ENCODE results near the gene SCN1A.
A peak's percentile ranks its signal among the peaks of the same experiment; 100 is the strongest.

Gene SCN1A

DNA sequence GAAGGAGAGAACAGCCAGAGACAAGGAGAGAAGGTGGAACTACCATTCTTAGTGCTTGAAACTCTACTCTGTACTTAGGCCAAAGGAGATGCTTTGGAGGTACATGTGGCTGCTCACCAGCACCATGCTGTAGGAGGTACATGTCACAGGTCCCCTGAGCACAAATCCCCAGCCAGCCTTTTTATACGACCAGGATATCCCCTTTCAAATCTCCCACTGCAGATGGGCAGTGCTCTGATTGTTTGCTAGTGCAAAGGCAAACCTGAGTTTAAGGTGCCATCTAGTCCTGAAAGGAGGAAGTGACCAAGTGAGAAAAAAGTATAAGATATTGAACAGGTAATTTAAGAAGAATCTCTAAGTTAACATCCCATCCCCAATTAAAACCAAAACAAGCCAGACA lies 157.2 kb downstream of the SCN1A start:
- Histone ChIP-seq H3K27ac (ENCODE audit: low read length) (no peak overlapping the region), H3K27me3 (ENCODE audit: low read depth, low read length) (no peaks in the 10 kb centered on the region), H3K36me3 (ENCODE audit: control insufficient read depth in 1 of 2, insufficient read depth in 2 of 2, low read length in 2 of 2) (no peaks in the 10 kb centered on the region), H3K4me1 (ENCODE audit: control insufficient read depth in 1 of 2, insufficient read depth in 2 of 2, low read length in 2 of 2) (no peaks in the 10 kb centered on the region), H3K4me3 (ENCODE audit: low read depth in 1 of 2, low read length in 2 of 2) (no peak overlapping the region), H3K9me3 (ENCODE audit: control insufficient read depth in 1 of 2, low read length in 2 of 2) (no peaks in the 10 kb centered on the region)

DNA sequence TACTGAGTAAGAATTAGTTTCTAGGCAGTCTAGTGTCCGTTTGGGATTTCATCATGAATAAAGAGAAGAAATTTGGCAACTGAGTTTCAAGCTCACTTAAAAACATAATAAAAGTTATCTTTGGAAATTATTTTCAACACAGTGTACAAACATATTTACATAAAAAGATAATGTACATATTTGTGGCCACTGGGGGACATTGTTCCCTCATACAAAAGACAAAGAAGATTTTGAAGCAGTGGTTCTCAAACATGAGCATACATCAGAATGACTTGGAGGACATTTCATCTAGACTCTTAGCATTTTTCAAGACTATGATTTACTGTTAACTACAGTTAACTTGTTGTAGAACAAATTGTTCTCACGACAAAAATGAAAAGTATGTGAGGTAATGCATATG lies 158.6 kb downstream of the SCN1A start:
- H3K4me1 ChIP-seq (ENCODE audit: control insufficient read depth in 1 of 2, insufficient read depth in 2 of 2, low read length in 2 of 2), result no peaks in the 10 kb centered on the region
- no peak overlapping the region for H3K27ac ChIP-seq (ENCODE audit: low read length)
- no peaks in the 10 kb centered on the region for H3K36me3 ChIP-seq (ENCODE audit: control insufficient read depth in 1 of 2, insufficient read depth in 2 of 2, low read length in 2 of 2)
- H3K4me3 ChIP-seq (ENCODE audit: low read depth in 1 of 2, low read length in 2 of 2), result no peak overlapping the region
- H3K27me3 ChIP-seq (ENCODE audit: low read depth, low read length), result no peaks in the 10 kb centered on the region
- H3K9me3 ChIP-seq (ENCODE audit: control insufficient read depth in 1 of 2, low read length in 2 of 2), result no peaks in the 10 kb centered on the region

DNA sequence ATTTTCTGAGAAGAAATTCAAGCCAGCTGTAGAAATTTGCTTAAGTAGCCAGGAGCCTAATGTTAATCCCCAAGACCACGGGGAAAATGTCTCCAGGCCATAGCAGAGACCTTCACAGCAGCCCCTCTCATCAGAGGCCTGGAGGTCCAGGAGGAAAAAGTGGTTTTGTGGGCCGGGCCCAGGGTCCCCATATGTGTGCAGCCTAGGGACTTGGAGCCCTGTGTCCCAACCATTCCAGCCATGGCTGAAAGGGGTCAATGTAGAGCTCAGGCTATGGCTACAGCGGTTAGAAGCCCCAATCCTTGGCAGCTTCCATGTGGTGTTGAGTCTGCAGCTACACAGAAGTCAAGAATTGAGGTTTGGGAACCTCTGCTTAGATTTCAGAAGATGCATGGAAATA lies 160.1 kb downstream of the SCN1A start:
- H3K27me3 ChIP-seq (ENCODE audit: low read depth, low read length), result no peaks in the 10 kb centered on the region
- H3K9me3 ChIP-seq (ENCODE audit: control insufficient read depth in 1 of 2, low read length in 2 of 2), result no peaks in the 10 kb centered on the region
- no peaks in the 10 kb centered on the region for H3K36me3 ChIP-seq (ENCODE audit: control insufficient read depth in 1 of 2, insufficient read depth in 2 of 2, low read length in 2 of 2)
- H3K4me1 ChIP-seq (ENCODE audit: control insufficient read depth in 1 of 2, insufficient read depth in 2 of 2, low read length in 2 of 2), result no peaks in the 10 kb centered on the region
- no peak overlapping the region for H3K27ac ChIP-seq (ENCODE audit: low read length)
- no peak overlapping the region for H3K4me3 ChIP-seq (ENCODE audit: low read depth in 1 of 2, low read length in 2 of 2)

DNA sequence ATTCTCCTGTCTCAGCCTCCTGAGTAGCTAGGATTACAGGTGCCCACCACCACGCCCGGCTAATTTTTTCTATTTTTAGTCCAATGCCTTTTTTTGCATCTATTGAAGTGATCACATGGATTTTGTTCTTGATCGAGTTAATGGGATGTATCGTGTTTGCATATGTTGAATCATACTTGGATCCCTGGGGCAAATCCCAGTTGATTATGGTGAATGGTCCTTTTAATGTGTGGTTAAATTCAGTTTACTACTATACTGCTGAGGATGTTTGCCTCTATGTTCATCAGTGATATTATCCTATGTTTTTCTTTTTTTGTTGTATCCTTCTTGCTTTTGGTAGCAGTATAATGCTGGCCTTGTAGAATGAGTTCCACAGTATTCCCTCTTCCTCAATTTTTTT lies 166.0 kb downstream of the SCN1A start:
- no peaks in the 10 kb centered on the region for H3K36me3 ChIP-seq (ENCODE audit: control insufficient read depth in 1 of 2, insufficient read depth in 2 of 2, low read length in 2 of 2)
- H3K27ac ChIP-seq (ENCODE audit: low read length), result no peak overlapping the region
- no peak overlapping the region for H3K4me3 ChIP-seq (ENCODE audit: low read depth in 1 of 2, low read length in 2 of 2)
- H3K9me3 ChIP-seq (ENCODE audit: control insufficient read depth in 1 of 2, low read length in 2 of 2), result no peaks in the 10 kb centered on the region
- no peaks in the 10 kb centered on the region for H3K27me3 ChIP-seq (ENCODE audit: low read depth, low read length)
- no peaks in the 10 kb centered on the region for H3K4me1 ChIP-seq (ENCODE audit: control insufficient read depth in 1 of 2, insufficient read depth in 2 of 2, low read length in 2 of 2)

DNA sequence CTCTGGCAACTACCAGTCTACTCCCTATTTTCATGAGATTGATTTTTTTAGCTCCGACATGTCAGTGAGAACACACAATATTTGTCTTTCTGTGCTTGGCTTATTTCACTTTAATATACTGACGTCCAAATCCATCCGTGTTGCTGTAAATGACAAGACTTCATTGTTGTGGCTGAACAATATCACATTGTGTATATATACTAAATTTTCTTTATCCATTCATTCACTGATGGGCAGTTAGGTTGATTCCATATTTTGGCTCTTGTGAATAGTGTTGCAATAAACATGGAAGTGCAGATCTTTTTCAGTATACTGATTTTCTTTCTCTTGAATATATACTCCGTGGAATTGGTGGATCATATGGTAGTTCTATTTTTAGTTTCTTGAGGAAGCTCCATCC lies 168.4 kb downstream of the SCN1A start:
- H3K27me3 ChIP-seq (ENCODE audit: low read depth, low read length), result no peaks in the 10 kb centered on the region
- no peaks in the 10 kb centered on the region for H3K36me3 ChIP-seq (ENCODE audit: control insufficient read depth in 1 of 2, insufficient read depth in 2 of 2, low read length in 2 of 2)
- H3K27ac ChIP-seq (ENCODE audit: low read length), result no peak overlapping the region
- H3K4me1 ChIP-seq (ENCODE audit: control insufficient read depth in 1 of 2, insufficient read depth in 2 of 2, low read length in 2 of 2), result peaks cover 0 to 4% of the 10 kb centered on the region in 2 donors
- no peak overlapping the region for H3K4me3 ChIP-seq (ENCODE audit: low read depth in 1 of 2, low read length in 2 of 2)
- no peaks in the 10 kb centered on the region for H3K9me3 ChIP-seq (ENCODE audit: control insufficient read depth in 1 of 2, low read length in 2 of 2)

DNA sequence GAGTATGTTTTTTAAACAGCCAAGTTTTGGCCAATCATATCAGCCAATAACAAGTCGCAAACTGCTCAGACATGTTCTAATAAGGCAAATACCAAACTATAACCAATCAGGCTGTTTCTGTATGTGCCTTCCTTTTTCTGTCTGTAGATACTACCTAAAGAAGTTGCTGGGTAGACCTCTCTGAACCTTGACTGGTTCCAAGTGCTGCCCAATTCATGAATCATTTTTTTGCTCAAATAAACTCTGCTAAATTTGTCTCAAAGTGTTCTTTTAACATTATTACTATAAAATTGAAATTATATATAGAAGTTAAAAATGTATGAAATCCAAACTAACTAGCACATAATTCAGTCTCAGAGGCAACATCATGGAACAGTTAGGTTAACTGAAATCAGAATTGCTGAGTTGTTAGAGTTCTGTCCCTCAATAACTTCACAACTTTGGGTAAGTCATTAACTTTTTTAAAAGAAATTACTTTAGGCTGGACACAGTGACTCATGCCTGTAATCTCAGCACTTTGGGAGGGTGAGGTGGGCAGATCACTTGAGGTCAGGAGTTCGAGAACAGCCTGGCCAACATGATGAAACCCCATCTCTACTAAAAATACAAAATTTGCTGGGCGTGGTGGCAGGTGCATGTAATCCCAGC lies 169.4 kb downstream of the SCN1A start:
- Histone ChIP-seq H3K4me1 (ENCODE audit: control insufficient read depth in 1 of 2, insufficient read depth in 2 of 2, low read length in 2 of 2) (peaks cover 0 to 6% of the 10 kb centered on the region in 2 donors), H3K27ac (ENCODE audit: low read length) (no peak overlapping the region), H3K27me3 (ENCODE audit: low read depth, low read length) (no peaks in the 10 kb centered on the region), H3K36me3 (ENCODE audit: control insufficient read depth in 1 of 2, insufficient read depth in 2 of 2, low read length in 2 of 2) (no peaks in the 10 kb centered on the region), H3K9me3 (ENCODE audit: control insufficient read depth in 1 of 2, low read length in 2 of 2) (no peaks in the 10 kb centered on the region), H3K4me3 (ENCODE audit: low read depth in 1 of 2, low read length in 2 of 2) (no peak overlapping the region)

DNA sequence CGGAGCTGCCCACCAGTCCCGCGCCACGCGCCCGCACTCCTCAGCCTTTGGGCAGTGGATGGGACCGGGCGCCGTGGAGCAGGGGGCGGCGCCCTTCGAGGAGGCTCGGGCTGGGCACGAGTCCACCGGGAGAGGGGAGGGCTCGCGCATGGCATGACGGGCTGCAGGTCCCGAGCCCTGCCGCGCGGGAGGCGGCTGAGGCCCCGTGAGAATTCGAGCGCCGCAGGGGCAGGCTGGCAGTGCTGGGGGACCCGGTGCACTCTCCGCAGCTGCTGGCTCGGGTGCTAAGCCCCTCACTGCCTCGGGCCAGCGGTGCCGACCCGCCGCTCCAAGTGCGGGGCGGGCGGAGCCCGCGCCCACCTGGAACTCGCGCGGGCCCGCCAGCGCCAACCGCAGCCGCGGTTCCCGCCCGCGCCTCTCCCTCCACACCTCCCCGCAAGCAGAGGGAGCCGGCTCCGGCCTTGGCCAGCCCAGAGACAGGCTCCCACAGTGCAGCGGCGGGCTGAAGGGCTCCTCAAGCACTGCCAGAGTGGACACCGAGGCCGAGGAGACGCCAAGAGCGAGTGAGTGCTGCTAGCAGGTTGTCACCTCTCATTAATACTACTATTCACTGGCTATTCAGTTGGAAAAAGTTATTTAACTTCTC lies 170.7 kb downstream of the SCN1A start:
- Histone ChIP-seq H3K4me3 (ENCODE audit: low read depth in 1 of 2, low read length in 2 of 2) (peak overlapping the region in 1 of 2 donors; percentile 24), H3K9me3 (ENCODE audit: control insufficient read depth in 1 of 2, low read length in 2 of 2) (no peaks in the 10 kb centered on the region), H3K27ac (ENCODE audit: low read length) (no peak overlapping the region), H3K27me3 (ENCODE audit: low read depth, low read length) (no peaks in the 10 kb centered on the region), H3K36me3 (ENCODE audit: control insufficient read depth in 1 of 2, insufficient read depth in 2 of 2, low read length in 2 of 2) (no peaks in the 10 kb centered on the region), H3K4me1 (ENCODE audit: control insufficient read depth in 1 of 2, insufficient read depth in 2 of 2, low read length in 2 of 2) (peaks cover 6 to 14% of the 10 kb centered on the region in 2 donors)

DNA sequence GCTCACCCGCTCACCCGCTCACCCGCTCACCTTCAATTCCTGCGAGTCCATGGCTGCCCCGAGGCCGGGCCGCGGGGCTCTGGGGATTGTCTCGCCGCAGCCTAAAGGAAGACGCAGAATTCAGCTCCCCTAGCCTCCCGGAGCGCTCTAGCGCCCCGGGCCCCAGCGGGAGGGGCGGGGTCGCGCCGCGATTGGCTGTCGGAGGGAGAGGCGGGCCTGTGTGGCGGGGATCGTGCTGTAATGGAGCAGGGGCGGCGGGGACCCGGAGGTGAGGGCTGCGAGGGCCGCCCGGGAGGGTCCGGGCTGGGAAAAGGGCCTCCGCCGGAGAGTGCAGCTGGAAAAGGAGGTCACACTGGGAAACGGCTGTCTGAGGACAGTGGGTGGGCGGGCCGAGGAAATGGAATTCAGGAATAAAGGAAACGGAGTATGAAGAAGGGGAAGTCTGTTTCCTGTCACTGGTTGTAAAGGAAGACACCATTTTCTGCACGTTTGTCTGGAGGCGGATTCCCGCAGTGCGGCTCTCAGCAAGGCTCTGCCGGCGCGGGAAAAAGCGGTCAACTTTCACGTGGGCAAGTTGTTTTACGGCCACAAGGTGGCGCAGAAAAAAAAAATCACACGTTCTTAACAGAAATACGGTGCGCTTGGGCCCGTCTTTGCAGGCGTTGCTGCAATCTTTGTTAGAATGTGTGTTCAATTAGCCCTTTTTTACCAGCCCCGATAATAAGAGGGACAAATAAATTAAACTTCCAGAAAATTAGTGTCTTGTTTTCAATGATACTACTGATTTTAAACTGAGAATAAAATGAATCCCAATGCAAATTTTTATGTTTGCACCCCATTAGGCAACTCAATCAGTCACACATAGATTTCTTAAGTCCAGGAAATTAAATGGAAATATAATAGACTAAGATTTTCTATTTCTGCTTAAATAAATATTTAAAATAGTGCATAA lies 173.9 kb downstream of the SCN1A start, which contains the start of gene TTC21B:
TTC21B (minus strand) TSS at position 122 of the 952 bp plus-strand sequence; CDS start at position 51, 71 bp downstream.
- peak within 1 kb of the TSS; percentile 85 to 88 for H3K4me3 ChIP-seq (ENCODE audit: low read depth in 1 of 2, low read length in 2 of 2)
- H3K36me3 ChIP-seq (ENCODE audit: control insufficient read depth in 1 of 2, insufficient read depth in 2 of 2, low read length in 2 of 2), result no peaks in the 10 kb centered on the region
- no peaks in the 10 kb centered on the region for H3K27me3 ChIP-seq (ENCODE audit: low read depth, low read length)
- H3K9me3 ChIP-seq (ENCODE audit: control insufficient read depth in 1 of 2, low read length in 2 of 2), result no peaks in the 10 kb centered on the region
- H3K27ac ChIP-seq (ENCODE audit: low read length), result peak within 1 kb of the TSS; percentile 60
- H3K4me1 ChIP-seq (ENCODE audit: control insufficient read depth in 1 of 2, insufficient read depth in 2 of 2, low read length in 2 of 2), result peaks cover 6 to 21% of the 10 kb centered on the region in 2 donors

DNA sequence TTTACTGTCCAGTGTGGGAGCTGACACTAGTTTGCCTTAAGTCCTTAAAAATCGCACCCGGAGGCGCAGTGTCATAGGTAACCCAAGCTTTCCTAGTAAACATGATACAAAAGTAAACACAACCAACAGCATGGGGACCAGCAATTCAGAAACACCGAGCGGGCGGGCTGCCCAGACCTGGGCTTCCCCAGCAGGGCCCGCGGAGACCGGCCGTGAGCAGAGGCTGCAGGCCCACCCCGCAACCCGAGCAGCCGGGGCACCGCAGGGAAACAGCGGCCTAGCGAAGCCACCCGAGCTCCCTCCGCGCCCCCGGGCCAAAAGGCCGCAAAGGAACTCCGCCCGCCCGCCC lies 174.5 kb downstream of the SCN1A start:
- H3K9me3 ChIP-seq (ENCODE audit: control insufficient read depth in 1 of 2, low read length in 2 of 2), result no peaks in the 10 kb centered on the region
- peak overlapping the region; percentile 85 to 88 for H3K4me3 ChIP-seq (ENCODE audit: low read depth in 1 of 2, low read length in 2 of 2)
- H3K36me3 ChIP-seq (ENCODE audit: control insufficient read depth in 1 of 2, insufficient read depth in 2 of 2, low read length in 2 of 2), result peaks cover 0 to 6% of the 10 kb centered on the region in 2 donors
- H3K4me1 ChIP-seq (ENCODE audit: control insufficient read depth in 1 of 2, insufficient read depth in 2 of 2, low read length in 2 of 2), result peaks cover 6 to 21% of the 10 kb centered on the region in 2 donors
- H3K27me3 ChIP-seq (ENCODE audit: low read depth, low read length), result no peaks in the 10 kb centered on the region
- H3K27ac ChIP-seq (ENCODE audit: low read length), result peak overlapping the region; percentile 48

DNA sequence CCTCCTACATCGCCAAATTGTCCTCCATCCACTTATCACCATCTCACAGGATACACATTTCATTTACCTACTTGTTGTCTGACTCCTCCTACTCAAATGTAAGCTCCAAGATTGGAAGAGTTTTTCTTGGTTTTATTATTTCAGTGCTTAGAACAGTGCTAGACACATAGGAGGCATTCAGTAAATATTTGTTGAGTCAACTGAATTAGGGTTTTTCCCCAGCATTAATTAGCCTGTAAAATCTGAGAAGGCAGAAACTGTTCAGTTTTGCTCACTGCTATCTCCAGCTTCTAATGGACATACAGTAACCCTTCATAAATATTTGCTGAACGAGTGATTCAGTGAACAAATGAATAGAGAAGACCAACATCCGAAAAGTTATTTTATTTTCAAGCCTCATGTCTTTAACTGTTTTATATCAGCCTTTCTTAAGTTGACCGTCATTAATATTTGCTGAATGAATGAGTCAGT lies 175.0 kb downstream of the SCN1A start:
- Histone ChIP-seq H3K27me3 (ENCODE audit: low read depth, low read length) (no peaks in the 10 kb centered on the region), H3K4me3 (ENCODE audit: low read depth in 1 of 2, low read length in 2 of 2) (peak overlapping the region; percentile 85 to 88), H3K4me1 (ENCODE audit: control insufficient read depth in 1 of 2, insufficient read depth in 2 of 2, low read length in 2 of 2) (peaks cover 6 to 21% of the 10 kb centered on the region in 2 donors), H3K9me3 (ENCODE audit: control insufficient read depth in 1 of 2, low read length in 2 of 2) (no peaks in the 10 kb centered on the region), H3K36me3 (ENCODE audit: control insufficient read depth in 1 of 2, insufficient read depth in 2 of 2, low read length in 2 of 2) (peaks cover 0 to 6% of the 10 kb centered on the region in 2 donors), H3K27ac (ENCODE audit: low read length) (peak overlapping the region; percentile 48)

DNA sequence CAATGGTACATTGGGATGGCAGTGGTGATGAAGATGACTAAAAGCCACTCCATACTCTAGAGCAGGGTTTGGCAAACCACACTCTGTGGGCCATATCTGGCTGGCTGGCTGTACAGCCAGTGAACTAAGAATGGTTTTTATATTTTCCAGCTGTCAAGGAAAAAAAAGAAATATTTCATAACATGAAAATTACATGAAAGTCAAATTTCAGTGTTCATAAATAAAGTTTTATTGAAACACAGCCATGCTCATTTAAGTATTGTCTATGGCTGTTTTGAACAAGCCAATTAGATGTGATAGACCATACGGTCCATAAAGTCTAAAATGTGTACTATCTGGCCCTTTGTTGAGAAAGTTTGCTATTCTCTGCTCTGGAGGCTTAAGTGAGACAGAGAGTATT lies 175.7 kb downstream of the SCN1A start:
- peaks cover 6 to 21% of the 10 kb centered on the region in 2 donors for H3K4me1 ChIP-seq (ENCODE audit: control insufficient read depth in 1 of 2, insufficient read depth in 2 of 2, low read length in 2 of 2)
- H3K9me3 ChIP-seq (ENCODE audit: control insufficient read depth in 1 of 2, low read length in 2 of 2), result no peaks in the 10 kb centered on the region
- H3K4me3 ChIP-seq (ENCODE audit: low read depth in 1 of 2, low read length in 2 of 2), result peak overlapping the region in 1 of 2 donors; percentile 88
- H3K27me3 ChIP-seq (ENCODE audit: low read depth, low read length), result no peaks in the 10 kb centered on the region
- peaks cover 5 to 6% of the 10 kb centered on the region in 2 donors for H3K36me3 ChIP-seq (ENCODE audit: control insufficient read depth in 1 of 2, insufficient read depth in 2 of 2, low read length in 2 of 2)
- H3K27ac ChIP-seq (ENCODE audit: low read length), result no peak overlapping the region
